ENCODE results near the gene DPP6. TPM values are rescaled to one million over a fixed set of nuclear protein-coding genes. Genes with fewer than 3 reads are reported as not detected.

DPP6 gene
- total and polyA plus RNA-seq, 12 donors: 0.07 to 2.1 (median 0.16) TPM; not detected in 4

- intact Hi-C loops (cut with DNase I): no loop called here
- WGBS, 2 donors: 82 to 83% methylated on average over 13 of the region's 13 CpGs
Observed at GRCh38 chr7:154777489-154777888, 725.3 kb downstream of the DPP6 start.

GRCh38 chr7:154777908-154778307, 725.7 kb downstream of the DPP6 start:
- H3K27me3 ChIP-seq: peaks cover 0 to 4% (median 0%) of the 10 kb centered on the region in 7 donors
- no peaks in the 10 kb centered on the region for H3K9me3 ChIP-seq
- H3K4me3 ChIP-seq: no peak overlapping the region
- DNase-seq: no peak
- H3K36me3 ChIP-seq: no peaks in the 10 kb centered on the region
- H3K27ac ChIP-seq: no peak overlapping the region
- no peaks in the 10 kb centered on the region for H3K4me1 ChIP-seq
- 80 to 89% methylated on average over 6 of the region's 6 CpGs for WGBS, 2 donors
- intact Hi-C loops (cut with DNase I): no loop called here
- no peak for ATAC-seq
- TF ChIP-seq CTCF (IDR thresholded peaks at IDR 0.05): no peak

More at GRCh38 chr7:154777489-154777888, 725.3 kb downstream of the DPP6 start:
- no peaks in the 10 kb centered on the region for H3K36me3 ChIP-seq
- H3K4me1 ChIP-seq: no peaks in the 10 kb centered on the region
- DNase-seq: no peak
- H3K27ac ChIP-seq: no peak overlapping the region
- H3K9me3 ChIP-seq: no peaks in the 10 kb centered on the region
- TF ChIP-seq CTCF (IDR thresholded peaks at IDR 0.05): no peak
- no peak overlapping the region for H3K4me3 ChIP-seq
- no peak for ATAC-seq
- H3K27me3 ChIP-seq: peaks cover 0 to 4% (median 0%) of the 10 kb centered on the region in 7 donors

GRCh38 chr7:154781369-154782303, 729.4 kb downstream of the DPP6 start:
- Histone ChIP-seq H3K4me1 (no peaks in the 10 kb centered on the region), H3K36me3 (no peaks in the 10 kb centered on the region), H3K27ac (no peak overlapping the region), H3K9me3 (peaks cover 0 to 16% (median 0%) of the 10 kb centered on the region in 11 donors), H3K27me3 (peaks cover 0 to 4% (median 0%) of the 10 kb centered on the region in 7 donors), H3K4me3 (no peak overlapping the region)
- ATAC-seq: no peak
- WGBS, 2 donors: 84 to 86% methylated on average over 16 of the region's 16 CpGs
- no peak for DNase-seq
- intact Hi-C loops (cut with DNase I): no loop called here
- no peak for TF ChIP-seq CTCF (IDR thresholded peaks at IDR 0.05)

- ATAC-seq (no peak), DNase-seq (no peak)
- Histone ChIP-seq H3K9me3 (peaks cover 0 to 16% (median 0%) of the 10 kb centered on the region in 11 donors), H3K4me3 (no peak overlapping the region), H3K4me1 (no peaks in the 10 kb centered on the region), H3K36me3 (no peaks in the 10 kb centered on the region), H3K27me3 (peaks cover 0 to 9% (median 0%) of the 10 kb centered on the region in 7 donors), H3K27ac (no peak overlapping the region)
- no peak for TF ChIP-seq CTCF (IDR thresholded peaks at IDR 0.05)
- WGBS, 2 donors: 77 to 84% methylated on average over 18 of the region's 18 CpGs
- intact Hi-C loops (cut with DNase I): no loop called here
Observed at GRCh38 chr7:154783281-154783909, 731.2 kb downstream of the DPP6 start.
